ENCODE results near the gene MMP15.
A peak's percentile ranks its signal among the peaks of the same experiment; 100 is the strongest.
"Not testable (repeated sequence)": the region's sequence is repeated elsewhere in the genome, so short reads cannot be mapped to it uniquely, and the experiment has no call there.

The MMP15 gene

DNA sequence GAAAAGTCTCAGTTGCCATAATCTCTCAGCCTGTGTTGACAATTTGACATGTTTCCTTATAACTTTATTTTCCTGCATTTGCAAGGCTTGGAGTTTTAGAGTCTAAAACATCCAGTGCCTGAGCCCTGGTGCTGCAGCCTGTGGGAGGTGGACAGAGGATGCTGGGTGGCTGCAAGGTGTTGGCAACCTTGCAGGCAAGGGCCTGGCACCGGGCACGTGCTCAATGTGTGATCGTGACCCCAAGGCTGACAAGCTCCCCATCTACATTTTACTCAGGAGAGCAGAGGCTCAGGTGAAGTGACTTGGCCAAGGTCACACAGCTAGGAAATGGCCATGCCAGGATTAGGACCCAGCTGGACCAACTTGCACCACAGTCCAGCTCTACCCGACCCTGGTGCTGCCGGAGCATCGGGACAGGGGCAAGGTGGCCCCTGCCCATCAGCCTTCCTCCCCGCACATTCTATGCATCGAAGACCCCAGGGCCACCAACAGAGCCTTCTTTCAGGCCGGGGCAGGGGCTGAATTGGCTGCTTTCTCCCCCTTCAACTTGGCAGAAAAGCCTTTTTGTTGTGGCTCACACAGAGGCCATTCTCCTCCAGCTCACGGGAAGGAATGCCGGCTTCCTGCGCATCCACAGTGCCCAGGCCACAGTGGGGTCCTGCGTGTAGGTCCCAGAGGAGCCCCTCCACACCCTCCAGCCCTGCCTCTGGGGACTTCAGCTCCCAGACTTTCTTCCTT lies 23.1 kb downstream of the MMP15 start:
- no peak for DNase-seq

DNA sequence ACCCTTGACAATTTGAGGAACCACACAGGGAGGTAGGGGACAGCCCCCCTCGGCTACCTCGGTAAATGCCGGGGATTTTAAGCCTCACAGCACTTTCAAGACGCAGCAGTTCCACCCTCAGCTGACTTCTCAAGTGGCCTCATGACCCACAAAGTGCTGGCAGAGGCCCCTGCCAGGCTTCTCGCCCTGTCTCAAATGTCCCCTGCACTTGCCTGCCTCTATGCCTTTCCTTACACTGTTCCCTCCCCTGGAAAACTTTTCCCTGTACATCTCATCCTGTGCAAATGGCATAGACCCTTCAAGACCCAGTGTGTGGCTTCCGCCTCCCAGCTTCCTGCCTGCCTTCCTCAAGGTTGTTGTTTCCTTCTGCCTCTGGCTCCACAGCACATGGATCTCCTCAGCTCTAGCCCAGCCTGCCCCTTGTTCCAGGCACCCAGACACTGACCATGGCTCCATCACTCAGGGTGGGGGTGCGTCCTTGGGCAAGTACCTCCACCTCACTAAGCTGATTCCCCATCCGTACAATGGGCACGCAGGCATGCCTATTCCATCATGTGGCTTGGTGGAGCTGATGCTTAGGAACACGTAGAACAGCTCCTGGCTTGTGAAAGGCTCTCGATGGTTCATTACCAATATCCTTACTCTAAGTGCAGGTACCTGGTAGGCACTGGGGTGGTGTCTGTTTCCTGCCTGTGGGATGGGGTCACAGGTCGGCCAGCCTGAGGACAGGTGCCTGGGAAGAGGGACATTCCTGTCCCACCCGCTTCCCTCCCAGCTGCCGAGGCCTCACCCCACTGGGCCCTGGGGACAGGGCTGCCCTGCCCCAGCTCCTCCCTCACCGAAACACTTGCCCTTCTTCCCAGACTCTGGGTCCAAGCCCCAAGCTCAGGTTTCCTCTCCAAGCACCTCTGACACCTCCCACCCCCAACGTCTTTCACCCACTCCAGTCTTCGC lies 24.0 kb downstream of the MMP15 start:
- DNase-seq, result no peak

DNA sequence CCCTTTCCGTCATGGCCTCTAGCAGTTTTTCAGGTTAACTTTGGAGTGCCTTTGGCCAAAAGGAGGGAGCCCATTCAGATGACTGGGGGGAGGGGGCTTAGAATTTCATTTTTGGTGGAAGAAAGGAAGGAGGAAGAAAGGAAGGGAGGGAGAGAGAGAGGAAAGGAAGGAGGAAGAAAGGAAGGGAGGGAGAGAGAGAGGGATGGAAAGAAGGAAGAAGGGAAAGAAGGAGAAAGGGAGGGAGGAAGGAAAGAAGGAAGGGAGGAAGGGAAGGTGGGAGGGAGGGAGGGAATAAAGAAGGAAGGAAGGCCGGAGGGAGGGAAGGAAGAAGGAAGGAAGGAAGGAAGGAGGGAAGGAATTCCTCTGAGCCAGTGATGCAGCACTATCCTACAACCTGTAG lies 25.7 kb downstream of the MMP15 start:
- DNase-seq, result no peak

DNA sequence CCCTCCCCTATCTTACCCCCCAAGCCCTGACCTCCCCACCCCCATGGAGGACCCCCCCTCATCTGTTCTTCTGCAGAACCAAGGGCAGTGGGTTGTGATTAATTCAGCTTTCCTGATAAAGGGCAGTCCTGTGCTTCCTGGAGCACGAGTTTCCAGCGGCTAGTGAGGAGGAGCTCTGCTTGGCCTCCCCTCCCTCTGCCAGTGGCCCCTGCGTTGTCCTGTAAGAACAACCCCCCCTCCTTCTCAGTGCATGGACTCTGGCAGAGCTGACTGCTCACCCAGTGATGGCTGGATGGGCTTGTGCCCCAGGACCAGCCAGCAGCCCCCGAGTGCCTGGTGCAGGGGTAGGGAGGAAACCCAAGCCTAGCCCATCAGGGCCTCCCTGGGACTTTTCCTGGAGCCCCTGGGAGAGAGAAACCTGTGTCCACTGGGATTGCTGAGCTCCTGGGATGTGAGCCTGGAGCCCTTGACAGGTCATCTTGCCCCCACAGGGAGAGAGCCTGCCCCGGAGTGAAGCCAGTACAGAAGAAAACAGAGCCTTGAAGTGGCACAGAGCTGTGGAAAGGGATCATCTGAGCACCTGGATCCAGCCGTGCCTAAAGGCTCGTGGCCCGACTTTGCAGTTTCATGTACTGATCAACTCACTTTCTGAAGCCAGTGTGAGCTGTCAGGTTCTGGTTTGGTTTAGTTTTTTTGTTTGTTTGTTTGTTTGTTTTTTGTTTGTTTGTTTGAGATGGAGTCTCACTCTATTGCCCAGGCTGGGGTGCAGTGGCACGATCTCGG lies 26.5 kb downstream of the MMP15 start:
- DNase-seq, result no peak

DNA sequence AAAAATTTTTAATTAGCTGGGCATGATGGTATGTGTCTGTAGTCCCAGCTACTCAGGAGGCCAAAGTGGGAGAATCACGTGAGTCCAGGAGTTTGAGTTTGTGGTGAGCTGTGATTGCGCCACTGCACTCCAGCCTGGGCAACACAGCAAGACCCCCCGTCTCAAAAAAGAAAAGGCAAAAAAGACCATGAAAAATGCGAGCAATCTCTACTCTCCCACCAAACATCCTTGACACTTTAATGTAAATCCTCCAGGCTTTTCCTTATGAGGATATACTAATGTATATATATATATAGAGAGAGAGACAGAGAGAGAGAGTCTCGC lies 28.1 kb downstream of the MMP15 start:
- DNase-seq, result no peak

DNA sequence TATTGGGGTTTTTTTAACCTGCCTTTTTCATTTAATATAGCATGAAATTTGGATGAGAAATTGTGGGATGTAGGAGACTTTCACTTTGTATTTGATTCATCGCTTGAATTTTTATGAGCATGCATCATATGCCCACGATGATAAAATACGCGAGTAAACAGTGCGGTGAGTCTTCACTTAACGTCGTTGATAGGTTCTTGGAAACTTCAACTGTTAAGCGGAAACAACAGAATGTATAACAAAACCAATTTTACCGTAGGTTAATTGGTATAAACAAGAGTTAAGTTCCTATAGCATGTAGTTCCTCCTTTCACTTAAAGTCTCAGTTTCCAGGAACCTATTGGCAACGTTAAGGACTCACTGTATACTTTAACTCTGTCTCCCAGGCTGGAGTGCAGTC lies 28.7 kb downstream of the MMP15 start:
- no peak for DNase-seq

DNA sequence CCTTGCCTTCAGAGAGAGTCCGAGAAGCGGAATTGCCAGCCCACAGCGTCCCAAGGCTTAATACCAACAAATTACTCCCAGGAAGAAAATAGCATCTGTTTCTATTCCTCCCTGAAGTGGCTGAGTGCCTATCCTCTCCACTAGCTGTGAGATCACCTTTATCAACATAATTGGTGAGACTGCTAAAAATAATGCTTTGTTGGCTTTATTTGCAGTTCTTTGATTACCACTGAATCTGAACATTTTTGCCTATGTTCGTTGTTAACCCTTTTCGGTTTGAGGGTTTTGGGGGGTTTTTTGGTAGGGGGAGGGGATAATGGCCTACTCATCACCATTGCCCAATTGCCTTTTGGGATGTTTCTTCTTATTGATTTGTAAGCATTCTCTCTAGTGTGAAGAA lies 31.0 kb downstream of the MMP15 start:
- DNase-seq, result no peak

DNA sequence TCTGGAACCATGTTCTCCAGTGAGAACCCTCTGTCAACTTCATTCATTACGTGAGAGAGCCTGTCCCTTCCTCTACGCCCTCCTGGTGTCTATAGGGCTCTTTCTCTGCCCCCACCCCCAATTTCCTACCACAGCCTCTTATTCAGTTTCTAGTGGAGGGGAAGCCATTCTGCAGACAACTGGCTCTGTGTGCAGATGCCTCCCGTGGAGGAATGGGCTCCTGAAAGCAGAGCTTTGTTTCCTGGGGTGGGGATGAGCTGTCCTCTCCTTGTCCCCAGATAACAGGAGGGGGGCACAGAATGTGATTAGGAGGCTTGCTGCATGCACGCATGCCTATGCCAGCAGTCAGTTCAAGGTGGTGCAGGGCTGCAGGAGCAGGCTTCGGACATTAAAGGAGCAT lies 31.6 kb downstream of the MMP15 start:
- peak in 1 of 58 donors; percentile 11 for DNase-seq

DNA sequence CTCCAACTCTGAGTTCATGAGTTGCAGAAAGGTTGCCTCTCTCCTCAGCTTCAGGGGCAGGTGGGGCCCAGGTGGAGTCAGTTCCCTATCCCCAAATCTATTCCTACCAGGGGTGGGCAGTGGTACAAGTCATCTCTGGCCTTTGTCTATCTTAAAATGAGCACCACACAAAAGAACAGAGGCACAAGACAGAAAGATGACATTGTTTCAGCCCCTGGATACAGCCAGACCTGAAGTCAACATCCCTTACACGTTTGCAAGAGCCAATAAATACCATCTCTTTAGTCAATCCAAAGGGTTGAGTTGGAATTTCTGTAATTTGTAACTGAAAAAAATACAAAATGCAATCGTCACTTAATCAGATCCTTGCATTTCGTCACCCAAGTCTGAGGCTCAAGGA lies 32.2 kb downstream of the MMP15 start:
- DNase-seq, result no peak

DNA sequence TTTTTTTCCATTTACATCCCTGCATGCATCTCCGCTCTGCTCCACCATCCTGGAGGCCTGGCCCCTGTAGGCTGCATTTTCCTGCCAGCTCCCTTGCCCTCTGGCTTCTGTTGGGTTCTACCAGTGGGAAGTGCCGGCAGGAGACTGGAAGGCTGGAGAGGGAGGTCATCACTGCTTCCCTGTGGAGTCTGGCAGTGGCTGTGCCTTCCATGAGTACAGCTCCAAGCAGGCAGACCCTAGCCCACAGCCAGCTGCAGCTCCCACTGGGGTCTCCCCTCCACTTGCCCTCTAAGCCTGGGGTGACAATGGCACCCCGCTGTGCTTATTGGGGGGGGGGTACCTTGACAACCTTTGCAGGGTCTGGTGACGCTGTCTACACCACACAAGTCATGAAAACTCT lies 37.3 kb downstream of the MMP15 start:
- DNase-seq, result no peak

DNA sequence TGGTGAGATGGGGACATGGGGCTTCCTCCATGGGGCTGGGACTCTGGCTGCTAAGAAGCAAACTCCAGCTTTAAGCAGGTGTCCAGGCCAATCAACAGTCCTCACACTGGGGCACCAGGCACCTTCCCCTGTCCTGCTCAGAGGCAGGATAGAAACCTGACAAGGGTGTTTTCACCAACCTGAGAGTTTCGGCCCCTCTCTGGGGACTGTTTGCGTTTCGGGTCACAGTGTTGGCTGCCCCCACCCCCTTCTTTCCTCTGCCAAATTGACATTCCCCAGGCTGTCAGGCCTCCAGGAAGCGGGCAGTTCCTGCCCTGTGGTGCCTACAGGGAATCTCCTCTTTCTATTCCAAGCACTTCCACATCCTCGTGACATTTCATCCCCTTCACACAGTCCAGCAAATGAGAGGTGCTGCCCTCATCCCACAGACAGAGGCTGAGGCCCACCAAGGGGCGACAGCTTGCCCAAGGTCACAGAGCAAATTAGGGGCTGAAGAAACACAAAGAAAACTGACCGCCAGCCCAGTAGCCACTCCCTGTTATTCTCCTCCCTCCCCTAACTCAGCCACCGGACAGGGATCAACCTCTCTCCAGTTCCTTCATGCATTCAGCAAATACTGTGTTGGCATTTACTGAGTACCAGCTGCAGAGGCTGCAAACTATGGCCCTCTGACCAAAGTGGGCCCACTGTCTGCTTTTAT lies 38.0 kb downstream of the MMP15 start:
- DNase-seq, result no peak

DNA sequence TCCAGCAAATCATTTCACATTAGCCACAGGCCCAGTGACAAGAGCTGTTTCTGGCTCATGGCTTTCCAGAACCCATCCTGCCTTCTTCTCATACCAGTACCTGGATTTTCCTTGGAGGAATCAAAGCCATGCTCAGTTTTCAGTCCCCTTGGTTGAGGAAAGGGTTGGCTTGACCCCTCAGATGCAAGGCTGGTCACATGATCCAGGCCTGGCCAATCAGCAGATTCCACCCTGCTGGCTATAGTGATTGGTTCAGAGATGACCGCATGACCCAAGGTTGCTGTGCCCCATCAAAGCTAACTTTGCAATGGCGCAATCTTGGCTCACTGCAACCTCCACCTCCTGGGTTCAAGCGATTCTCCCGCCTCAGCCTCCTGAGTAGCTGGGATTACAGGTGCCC lies 45.0 kb downstream of the MMP15 start:
- no peak for DNase-seq

DNA sequence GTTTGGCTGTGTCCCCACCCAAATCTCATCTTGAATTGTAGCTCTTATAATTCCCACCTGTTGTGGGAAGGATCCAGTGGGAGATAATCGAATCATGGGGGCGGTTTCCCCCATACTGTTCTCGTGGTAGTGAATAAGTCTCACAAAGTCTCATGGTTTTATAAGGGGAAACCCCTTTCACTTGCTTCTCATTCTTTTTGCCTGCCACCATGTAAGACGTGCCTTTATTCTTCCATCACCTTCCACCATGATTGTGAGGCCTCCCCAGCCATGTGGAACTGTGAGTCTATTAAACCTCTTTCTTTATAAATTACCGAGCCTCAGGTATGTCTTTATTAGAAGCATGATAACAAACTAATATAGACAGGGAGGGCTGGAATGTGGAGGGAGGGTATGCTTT lies 46.6 kb downstream of the MMP15 start:
- not testable (repeated sequence) for DNase-seq

DNA sequence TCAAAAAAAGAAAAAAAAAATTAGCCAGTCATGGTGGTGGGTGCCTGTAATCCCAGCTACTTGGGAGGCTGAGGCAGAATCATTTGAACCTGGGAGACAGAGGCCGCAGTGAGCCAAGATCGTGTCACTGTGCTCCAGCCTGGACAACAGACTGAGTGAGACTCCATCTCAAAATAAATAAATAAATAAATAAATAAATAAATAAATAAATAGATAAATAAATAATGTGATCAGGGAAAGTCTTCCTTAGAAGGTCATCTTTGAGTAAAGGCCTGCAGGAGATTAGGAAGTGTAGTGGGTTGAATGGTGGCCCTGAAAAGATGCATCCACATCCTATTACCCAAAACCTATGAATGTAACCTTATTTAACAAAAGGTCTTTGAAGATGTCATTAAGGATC lies 47.5 kb downstream of the MMP15 start:
- not testable (repeated sequence) for DNase-seq

DNA sequence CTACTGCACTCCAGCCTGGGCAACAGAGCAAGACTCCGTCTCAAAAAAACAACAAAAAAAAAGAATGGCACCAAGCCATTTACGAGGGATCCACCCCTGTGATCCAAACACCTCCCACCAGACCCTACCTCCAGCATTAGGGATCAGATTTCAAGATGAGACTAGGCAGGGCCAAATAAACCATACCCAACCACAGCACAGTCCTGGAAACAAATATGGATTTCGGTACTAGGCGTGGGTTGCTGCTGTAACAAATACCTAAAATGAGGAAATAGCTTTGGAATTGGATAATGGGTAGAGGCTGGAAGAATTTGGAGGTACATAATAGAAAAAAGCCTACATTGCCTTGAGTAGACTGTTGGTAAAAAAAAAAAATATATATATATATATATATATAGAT lies 49.1 kb downstream of the MMP15 start:
- no peak for DNase-seq

DNA sequence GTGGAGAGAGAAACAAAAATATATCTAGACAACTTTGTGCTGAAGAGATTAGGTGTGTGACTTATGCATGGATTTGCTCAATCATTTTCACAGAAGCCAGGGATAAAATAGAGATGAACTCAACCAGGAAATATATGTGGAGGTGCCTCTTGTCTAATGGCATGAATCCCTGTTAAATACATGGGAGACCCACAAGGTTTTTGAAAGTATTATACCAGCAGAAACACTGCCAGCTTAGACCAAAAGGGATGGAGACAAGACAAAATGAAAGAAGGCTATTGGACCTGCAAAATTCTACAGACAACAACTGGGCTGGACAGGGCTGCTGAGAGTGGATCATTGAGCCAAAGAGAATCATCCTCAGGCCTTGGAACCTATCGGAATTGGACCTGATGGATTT lies 51.0 kb downstream of the MMP15 start:
- DNase-seq, result no peak

DNA sequence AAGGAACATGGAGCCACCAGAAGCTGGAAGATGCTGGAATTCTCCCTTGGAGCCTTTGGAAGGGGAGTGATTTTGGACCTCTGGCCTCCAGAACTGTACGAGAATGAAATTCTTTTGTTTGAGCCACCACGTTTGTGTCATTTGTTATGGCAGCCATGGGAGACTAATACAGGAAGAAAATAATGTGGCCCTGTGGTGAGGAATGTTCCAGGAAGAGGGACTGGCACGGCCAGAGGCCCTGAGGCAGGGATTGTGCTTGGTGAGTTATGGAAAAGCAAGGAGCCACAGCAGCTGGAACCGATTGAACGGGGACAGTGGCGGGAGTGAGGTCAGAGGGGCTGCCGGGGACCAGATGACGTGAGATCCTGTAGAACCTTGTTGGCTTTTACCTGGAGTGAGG lies 52.2 kb downstream of the MMP15 start:
- DNase-seq, result no peak

DNA sequence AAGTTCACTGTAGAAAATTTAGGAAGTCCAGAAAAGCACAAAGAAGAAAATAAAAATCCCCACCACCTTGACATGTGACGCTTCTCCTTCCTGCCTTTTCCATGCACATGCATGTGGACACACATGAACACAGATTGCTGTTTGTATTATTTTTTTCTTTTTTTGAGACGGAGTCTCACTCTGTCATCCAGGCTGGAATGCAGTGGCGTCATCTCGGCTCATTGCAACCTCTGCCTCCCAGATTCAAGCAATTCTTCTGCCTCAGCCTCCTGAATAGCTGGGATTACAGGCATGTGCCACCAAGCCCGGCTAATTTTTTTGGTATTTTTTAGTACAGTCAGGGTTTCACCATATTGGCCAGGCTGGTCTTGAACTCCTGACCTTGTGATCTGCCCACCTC lies 55.1 kb downstream of the MMP15 start:
- not testable (repeated sequence) for DNase-seq

DNA sequence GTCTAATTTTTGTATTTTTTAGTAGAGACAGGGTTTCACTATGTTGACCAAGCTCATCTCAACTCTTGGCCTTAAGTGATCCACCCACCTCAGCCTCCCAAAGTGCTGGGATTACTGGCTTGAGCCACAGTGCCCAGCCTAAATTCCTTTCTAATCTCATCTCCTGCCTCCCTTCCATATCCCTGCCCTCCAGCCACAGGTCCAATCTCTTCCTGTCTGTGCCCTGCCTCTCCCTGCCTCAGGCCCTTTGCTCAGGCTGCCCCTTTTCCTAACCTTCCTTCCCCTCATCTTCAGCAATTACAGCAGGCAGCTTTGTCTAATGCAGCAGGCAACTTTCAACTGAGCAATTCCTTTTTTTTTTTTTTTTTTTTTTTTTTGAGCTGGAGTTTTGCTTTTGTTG lies 56.8 kb downstream of the MMP15 start:
- no peak for DNase-seq

DNA sequence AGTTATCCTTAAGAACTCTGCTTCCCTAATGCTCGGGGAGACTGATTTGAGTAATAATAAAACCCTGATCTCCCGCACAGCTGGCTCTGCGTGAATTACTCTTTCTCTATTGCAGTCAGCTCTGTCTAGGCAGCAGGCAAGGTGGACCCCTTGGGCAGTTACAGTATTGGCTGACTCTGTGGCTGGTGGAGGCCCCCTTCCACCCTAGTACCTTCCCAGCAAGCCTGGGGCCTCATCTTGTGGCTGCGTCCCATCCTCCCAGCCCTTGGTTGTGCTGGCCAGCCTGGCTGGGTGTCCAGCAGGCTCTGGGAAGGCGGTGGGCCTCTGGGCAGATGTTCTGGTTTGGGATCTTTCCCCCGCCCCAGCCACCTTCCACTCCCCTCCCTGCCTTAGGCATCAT lies 59.1 kb downstream of the MMP15 start:
- no peak for DNase-seq

DNA sequence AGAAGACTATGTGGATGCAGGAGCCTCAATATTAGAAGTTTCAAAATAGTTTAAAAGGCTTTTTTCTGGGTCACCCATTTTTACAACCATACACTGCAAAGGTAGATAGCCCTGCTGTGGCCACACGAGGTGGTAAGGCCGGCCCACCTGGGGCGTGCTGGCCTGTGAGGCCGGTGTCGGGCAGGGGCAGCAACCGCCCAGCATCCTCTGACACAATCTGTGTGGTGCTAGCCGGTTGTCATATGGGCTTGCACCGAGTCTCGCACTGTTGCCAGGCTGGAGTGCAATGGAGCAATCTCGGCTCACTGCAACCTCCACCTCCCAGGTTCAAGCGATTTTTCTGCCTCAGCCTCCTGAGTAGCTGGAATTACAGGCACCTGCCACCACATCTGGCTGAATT lies 59.6 kb downstream of the MMP15 start:
- no peak for DNase-seq

Measured in anterior cingulate cortex (tissue), 58 donors.